Activated CD4-positive, alpha-beta T cell treated with anti-CD3 and anti-CD28 coated beads for 1 hour (primary cell): ENCODE results near the gene OR51L1.
"Not testable (repeated sequence)": the region's sequence is repeated elsewhere in the genome, so short reads cannot be mapped to it uniquely, and the experiment has no call there.

Experiments
- DNase-seq: peaks from one replicate; pipeline ENCODE4 v3.0.0-alpha.2; 2020

The OR51L1 gene

GRCh38 chr11:4994551-4994950 is at the start of gene OR51L1:
TSS of gene OR51L1 (plus strand) at chr11:4994851. CDS start at chr11:4998983, 4,132 bp downstream.
- DNase-seq = no peak

- no peak for DNase-seq
Measured at GRCh38 chr11:4947505-4947904, 47.1 kb upstream of the OR51L1 start, which contains the start of gene OR51A4. TSS of gene OR51A4 (minus strand) at chr11:4947605. CDS start at chr11:4947100, 505 bp downstream.

- not testable (repeated sequence) for DNase-seq
Measured at GRCh38 chr11:4955613-4956012, 39.0 kb upstream of the OR51L1 start, which contains the start of gene OR51A2. TSS of gene OR51A2 (minus strand) at chr11:4955713. CDS start at chr11:4955713, 0 bp downstream.

- DNase-seq = no peak
Measured at GRCh38 chr11:4957396-4957795, 37.3 kb upstream of the OR51L1 start.

- DNase-seq = no peak
Measured at GRCh38 chr11:4960877-4961276, 33.8 kb upstream of the OR51L1 start.

GRCh38 chr11:4962816-4963215 is 31.8 kb upstream of the OR51L1 start:
- DNase-seq = no peak

GRCh38 chr11:4975436-4975835 is 19.2 kb upstream of the OR51L1 start:
- DNase-seq = no peak

GRCh38 chr11:4979036-4979435 is 15.6 kb upstream of the OR51L1 start:
- no peak for DNase-seq

GRCh38 chr11:4982678-4983077 is 12.0 kb upstream of the OR51L1 start:
- no peak for DNase-seq

GRCh38 chr11:4983841-4984240 is 10.8 kb upstream of the OR51L1 start:
- no peak for DNase-seq

- DNase-seq = no peak
Measured at GRCh38 chr11:4991060-4991459, 3.6 kb upstream of the OR51L1 start.

GRCh38 chr11:5004424-5005274 is 10.0 kb downstream of the OR51L1 start:
- DNase-seq = no peak

GRCh38 chr11:5007561-5007960 is 12.9 kb downstream of the OR51L1 start:
- no peak for DNase-seq

- no peak for DNase-seq
Measured at GRCh38 chr11:5011254-5011653, 16.6 kb downstream of the OR51L1 start.

- DNase-seq = no peak
Measured at GRCh38 chr11:5013012-5013411, 18.4 kb downstream of the OR51L1 start.

GRCh38 chr11:5021996-5022395 is 27.3 kb downstream of the OR51L1 start:
- no peak for DNase-seq

- DNase-seq = no peak
Measured at GRCh38 chr11:5036669-5037068, 42.0 kb downstream of the OR51L1 start.

GRCh38 chr11:5037926-5038325 is 43.3 kb downstream of the OR51L1 start:
- DNase-seq = no peak

GRCh38 chr11:5038341-5038740 is 43.7 kb downstream of the OR51L1 start:
- no peak for DNase-seq

GRCh38 chr11:5040876-5041275 is 46.2 kb downstream of the OR51L1 start:
- no peak for DNase-seq

- DNase-seq = no peak
Measured at GRCh38 chr11:5042091-5042490, 47.4 kb downstream of the OR51L1 start.

GRCh38 chr11:5043380-5043779 is 48.7 kb downstream of the OR51L1 start:
- DNase-seq = no peak

- DNase-seq = no peak
Measured at GRCh38 chr11:5046226-5046625, 51.6 kb downstream of the OR51L1 start, which contains the start of gene OR52J3. TSS of gene OR52J3 (plus strand) at chr11:5046526. CDS start at chr11:5046526, 0 bp downstream.

- DNase-seq = no peak
Measured at GRCh38 chr11:5046754-5047330, 52.2 kb downstream of the OR51L1 start.
